Spleen (tissue), 7 donors: Measurements from ENCODE around the gene CNNM1.

Experiments used
- POLR2A ChIP-seq, 3 donors: fragments of 450-650 bp; IDR thresholded peaks; one replicate each; pipeline ENCODE4 v1.5.1; 2017; ENCODE audit warnings: antibody characterized with exemption in 3 of 3, mild to moderate bottlenecking in 1 of 3
- TF ChIP-seq, protein P1 (sequence below), 11 experiments: fragments of 200-600 bp in 7 of 11; fragments of 450-650 bp in 4 of 11; sonication (generic) in 4 of 11; IDR thresholded peaks in 8 of 11; conservative IDR thresholded peaks in 3 of 11; 1 replicate in 7 of 11; 2 replicates in 4 of 11; pipeline versions ENCODE4 v1.4.0 to v1.8.0; 2016 to 2021; ENCODE audit warnings: antibody characterized with exemption in 11 of 11, inconsistent platforms in 4 of 11, mild to moderate bottlenecking in 1 of 11
- donor health status: DM: no; HTN: no; CAD: no; lungs with moderate emphysema.
- donor health status: DM: no; HTN: no; CAD: no.
- donor health status: DM: no; HTN: no; CAD: no.

DNA sequence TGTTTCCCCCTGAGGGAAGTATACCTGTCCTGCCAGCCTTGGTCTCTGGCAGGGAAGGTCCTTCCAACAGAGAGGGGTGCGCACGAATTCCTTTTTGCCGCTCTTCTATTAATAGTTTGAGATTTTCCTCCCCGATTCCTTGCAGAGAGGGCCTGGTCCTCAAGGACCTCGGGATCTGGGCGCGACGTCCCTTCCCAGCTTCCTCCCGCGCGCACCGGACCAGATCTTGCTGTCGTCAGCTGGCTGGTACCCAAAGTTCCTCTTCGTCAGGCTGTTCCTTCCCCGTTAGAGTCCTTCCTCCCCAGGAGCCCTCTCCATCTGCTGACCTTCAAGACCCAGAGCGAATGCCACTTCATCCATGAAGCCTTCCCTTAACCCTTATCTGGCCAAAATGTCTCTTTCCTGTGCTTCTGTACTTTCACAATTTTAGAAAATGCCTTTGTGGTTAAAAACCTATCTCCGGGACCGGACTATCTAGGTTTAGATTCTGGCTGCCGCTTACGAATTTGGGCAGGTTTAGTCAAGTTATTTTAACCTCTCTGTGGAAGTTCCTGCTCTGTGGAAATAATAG lies 102.1 kb downstream of the CNNM1 start:
- TF ChIP-seq, protein P1, sequence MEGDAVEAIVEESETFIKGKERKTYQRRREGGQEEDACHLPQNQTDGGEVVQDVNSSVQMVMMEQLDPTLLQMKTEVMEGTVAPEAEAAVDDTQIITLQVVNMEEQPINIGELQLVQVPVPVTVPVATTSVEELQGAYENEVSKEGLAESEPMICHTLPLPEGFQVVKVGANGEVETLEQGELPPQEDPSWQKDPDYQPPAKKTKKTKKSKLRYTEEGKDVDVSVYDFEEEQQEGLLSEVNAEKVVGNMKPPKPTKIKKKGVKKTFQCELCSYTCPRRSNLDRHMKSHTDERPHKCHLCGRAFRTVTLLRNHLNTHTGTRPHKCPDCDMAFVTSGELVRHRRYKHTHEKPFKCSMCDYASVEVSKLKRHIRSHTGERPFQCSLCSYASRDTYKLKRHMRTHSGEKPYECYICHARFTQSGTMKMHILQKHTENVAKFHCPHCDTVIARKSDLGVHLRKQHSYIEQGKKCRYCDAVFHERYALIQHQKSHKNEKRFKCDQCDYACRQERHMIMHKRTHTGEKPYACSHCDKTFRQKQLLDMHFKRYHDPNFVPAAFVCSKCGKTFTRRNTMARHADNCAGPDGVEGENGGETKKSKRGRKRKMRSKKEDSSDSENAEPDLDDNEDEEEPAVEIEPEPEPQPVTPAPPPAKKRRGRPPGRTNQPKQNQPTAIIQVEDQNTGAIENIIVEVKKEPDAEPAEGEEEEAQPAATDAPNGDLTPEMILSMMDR (IDR thresholded peaks at IDR 0.05 in 8 of 11, conservative IDR thresholded peaks at IDR 0.05 in 3 of 11), result no peak
- TF ChIP-seq POLR2A (IDR thresholded peaks at IDR 0.05), result no peak
